H9 (cell line): ENCODE measurements around the gene CDR2L. TPM values are rescaled to one million over a fixed set of nuclear protein-coding genes. Genes with fewer than 3 reads are reported as not detected.

Experiments used
- DNase-seq: peaks from one replicate; pipeline ENCODE4 v3.0.0-alpha.2; 2017
- H2AFZ ChIP-seq: one replicate; pipeline ENCODE4 v1.6.1; 2013; ENCODE audit warnings: mild to moderate bottlenecking, low read length, control low read depth, moderate library complexity
- H2AK5ac ChIP-seq: 2 replicates; pipeline ENCODE4 v1.6.1; 2013; ENCODE audit warnings: low read length, control low read depth, mixed read lengths; ENCODE audit not compliant: insufficient read length
- H2BK120ac ChIP-seq: one replicate; pipeline ENCODE4 v1.6.1; 2013; ENCODE audit warnings: low read depth, mild to moderate bottlenecking, low read length, control low read depth, inconsistent platforms; ENCODE audit not compliant: poor library complexity, severe bottlenecking
- H2BK12ac ChIP-seq: 2 replicates; pipeline ENCODE4 v1.6.1; 2013; ENCODE audit warnings: low read length, control low read depth, mixed read lengths, low read depth; ENCODE audit not compliant: insufficient read length
- H2BK15ac ChIP-seq: 2 replicates; pipeline ENCODE4 v1.6.1; 2013; ENCODE audit warnings: low read depth, low read length, control low read depth
- H2BK20ac ChIP-seq: one replicate; pipeline ENCODE4 v1.6.1; 2013; ENCODE audit warnings: low read depth, mild to moderate bottlenecking, low read length, control low read depth, inconsistent platforms; ENCODE audit not compliant: poor library complexity, severe bottlenecking
- H2BK5ac ChIP-seq: 2 replicates; pipeline ENCODE4 v1.6.1; 2013; ENCODE audit warnings: low read length, control low read depth, mixed read lengths; ENCODE audit not compliant: insufficient read length
- H3K14ac ChIP-seq: 2 replicates; pipeline ENCODE4 v1.6.1; 2013; ENCODE audit warnings: low read length, control low read depth; ENCODE audit not compliant: insufficient read depth
- H3K18ac ChIP-seq: 2 replicates; pipeline ENCODE4 v1.6.1; 2013; ENCODE audit warnings: low read depth, mild to moderate bottlenecking, mixed read lengths, low read length, control low read depth; ENCODE audit not compliant: insufficient read length
- H3K23ac ChIP-seq: 2 replicates; pipeline ENCODE4 v1.6.1; 2013; ENCODE audit warnings: low read length, control low read depth, mixed read lengths, low read depth; ENCODE audit not compliant: insufficient read length
- H3K23me2 ChIP-seq: 2 replicates; pipeline ENCODE4 v1.6.1; 2013; ENCODE audit warnings: low read depth, mild to moderate bottlenecking, mixed read lengths, low read length, control low read depth; ENCODE audit not compliant: insufficient read length, poor library complexity, severe bottlenecking
- H3K27ac ChIP-seq: 2 replicates; pipeline ENCODE4 v1.5.1; 2013; ENCODE audit warnings: low read length, control low read depth, mixed read lengths, low read depth; ENCODE audit not compliant: insufficient read length
- H3K27me3 ChIP-seq: 2 replicates; pipeline ENCODE4 v1.6.1; 2013; ENCODE audit warnings: low read length, control low read depth, inconsistent platforms; ENCODE audit not compliant: insufficient read depth
- H3K4ac ChIP-seq: 2 replicates; pipeline ENCODE4 v1.6.1; 2013; ENCODE audit warnings: low read depth, mild to moderate bottlenecking, control low read depth, inconsistent platforms, low read length, moderate library complexity
- H3K4me1 ChIP-seq: 2 replicates; pipeline ENCODE4 v1.6.1; 2013; ENCODE audit warnings: low read length, control low read depth, inconsistent platforms; ENCODE audit not compliant: insufficient read depth
- H3K4me2 ChIP-seq: 2 replicates; pipeline ENCODE4 v1.6.1; 2013; ENCODE audit warnings: low read length, control low read depth, mixed read lengths; ENCODE audit not compliant: insufficient read length, insufficient read depth
- H3K56ac ChIP-seq: 2 replicates; pipeline ENCODE4 v1.6.1; 2013; ENCODE audit warnings: low read depth, mild to moderate bottlenecking, mixed read lengths, low read length, control low read depth; ENCODE audit not compliant: insufficient read length
- H3K79me1 ChIP-seq: 2 replicates; pipeline ENCODE4 v1.6.1; 2013; ENCODE audit warnings: low read depth, mild to moderate bottlenecking, moderate library complexity, low read length, control low read depth, inconsistent platforms; ENCODE audit not compliant: insufficient read depth, poor library complexity, severe bottlenecking
- H3K79me2 ChIP-seq: 2 replicates; pipeline ENCODE4 v1.6.1; 2013; ENCODE audit warnings: low read length, control low read depth, inconsistent platforms; ENCODE audit not compliant: insufficient read depth
- H3K9ac ChIP-seq: 2 replicates; pipeline ENCODE4 v1.6.1; 2013; ENCODE audit warnings: low read length, control low read depth, mixed read lengths; ENCODE audit not compliant: insufficient read length; ENCODE audit errors: extremely low read depth
- H3K9me3 ChIP-seq: one replicate; pipeline ENCODE4 v1.6.1; 2013; ENCODE audit warnings: low read depth, low read length, inconsistent platforms; ENCODE audit not compliant: control insufficient read depth
- H3T11ph ChIP-seq: one replicate; pipeline ENCODE4 v1.6.1; 2013; ENCODE audit warnings: mild to moderate bottlenecking, low read length, control low read depth, inconsistent platforms
- H4K20me1 ChIP-seq: one replicate; pipeline ENCODE4 v1.6.1; 2013; ENCODE audit not compliant: control insufficient read depth, insufficient read length, insufficient read depth
- H4K5ac ChIP-seq: 2 replicates; pipeline ENCODE4 v1.6.1; 2013; ENCODE audit warnings: low read depth, mild to moderate bottlenecking, mixed read lengths, low read length, control low read depth; ENCODE audit not compliant: insufficient read length
- H4K8ac ChIP-seq: replicated peaks from 2 replicates; pipeline ENCODE4 v1.6.1; 2013; ENCODE audit warnings: low read length, control low read depth, mixed read lengths, low read depth; ENCODE audit not compliant: insufficient read length
- H4K91ac ChIP-seq: 2 replicates; pipeline ENCODE4 v1.6.1; 2013; ENCODE audit warnings: low read depth, mild to moderate bottlenecking, moderate library complexity, mixed read lengths, low read length, control low read depth; ENCODE audit not compliant: insufficient read length
- H3K27ac Mint-ChIP-seq, 3 experiments: 2 replicates in 2 of 3; 3 replicates in 1 of 3; pipeline ENCODE4 v1.8.0; 2020 to 2021; ENCODE audit warnings: mixed read lengths in 3 of 3, mild to moderate bottlenecking in 1 of 3, moderate library complexity in 1 of 3
- H3K27me3 Mint-ChIP-seq: 2 replicates; pipeline ENCODE4 v1.8.0; 2021; ENCODE audit warnings: low read depth, mild to moderate bottlenecking, moderate library complexity, mixed read lengths
- H3K36me3 Mint-ChIP-seq, 3 experiments: 2 replicates in 2 of 3; 3 replicates in 1 of 3; pipeline ENCODE4 v1.8.0; 2020 to 2021; ENCODE audit warnings: low read depth in 3 of 3, mixed read lengths in 3 of 3; ENCODE audit not compliant: insufficient read depth in 1 of 3
- H3K4me1 Mint-ChIP-seq, 2 experiments: 2 replicates each; pipeline ENCODE4 v1.8.0; 2020; ENCODE audit warnings: mixed read lengths in 2 of 2
- H3K4me3 Mint-ChIP-seq, 2 experiments: 2 replicates in 1 of 2; 3 replicates in 1 of 2; pipeline ENCODE4 v1.8.0; 2020 to 2021; ENCODE audit warnings: mild to moderate bottlenecking in 2 of 2, mixed read lengths in 2 of 2, moderate library complexity in 1 of 2
- H3K9me3 Mint-ChIP-seq, 2 experiments: 2 replicates in 1 of 2; 3 replicates in 1 of 2; pipeline ENCODE4 v1.8.0; 2020; ENCODE audit warnings: mild to moderate bottlenecking in 2 of 2, mixed read lengths in 2 of 2, moderate library complexity in 1 of 2
- CTCF ChIP-seq: fragments of 200-600 bp; sonication (generic); conservative IDR thresholded peaks from 3 replicates; pipeline ENCODE4 v1.8.0; 2021; ENCODE audit warnings: antibody characterized with exemption, mild to moderate bottlenecking
- WGBS: extraction: QIAGEN DNeasy Blood & Tissue Kit; methylation state at CpG from one replicate; pipeline ENCODE4 v1.1.7; 2013; ENCODE audit warnings: missing lambda C conversion rate, low lambda C conversion rate, mixed read lengths; ENCODE audit not compliant: insufficient read length; ENCODE audit errors: extremely low coverage; 5-methylcytosine and 5-hydroxymethylcytosine counted together
- total RNA-seq: library from RNA; stranded (reverse); gene quantifications from 2 replicates; pipeline ENCODE4 v1.2.1, GENCODE V29; 2021

CDR2L gene
- total RNA-seq, 1 experiment from 2014 or later = 23.3 TPM

GRCh38 chr17:74970395-74970794 lies 17.0 kb upstream of the CDR2L start:
- no peak overlapping the region for H3K18ac ChIP-seq
- H4K8ac ChIP-seq = no peak overlapping the region
- no peaks in the 10 kb centered on the region for H3K79me2 ChIP-seq
- H2BK15ac ChIP-seq = no peak overlapping the region
- no peak overlapping the region for H4K5ac ChIP-seq
- no peak overlapping the region for H2AFZ ChIP-seq
- H3K27me3 ChIP-seq = peaks cover 19% of the 10 kb centered on the region
- H4K91ac ChIP-seq = no peak overlapping the region
- no peak overlapping the region for H3K4ac ChIP-seq
- no peak overlapping the region for H3K4me2 ChIP-seq
- no peak overlapping the region for H3K23ac ChIP-seq
- H3K14ac ChIP-seq = no peak overlapping the region
- no peak overlapping the region for H3K56ac ChIP-seq
- no peak overlapping the region for H2AK5ac ChIP-seq
- no peak overlapping the region for H2BK5ac ChIP-seq
- no CpG with 5 or more reads among the region's 3 CpGs for WGBS
- H2BK20ac ChIP-seq = no peak overlapping the region
- Mint-ChIP-seq H3K9me3 (peaks cover 0 to 2% of the 10 kb centered on the region in 2 experiments; a peak in 1 of 5 replicates), H3K4me3 (peak overlapping the region in 1 of 2 experiments; percentile 63; a peak in 1 of 5 replicates), H3K27me3 (peaks cover 50% of the 10 kb centered on the region), H3K36me3 (no peaks in the 10 kb centered on the region), H3K27ac (no peak overlapping the region), H3K4me1 (peaks cover 10 to 19% of the 10 kb centered on the region in 2 experiments)
- H3K79me1 ChIP-seq = no peaks in the 10 kb centered on the region
- no peaks in the 10 kb centered on the region for H4K20me1 ChIP-seq
- no peak overlapping the region for H3K9ac ChIP-seq
- H3K23me2 ChIP-seq = peaks cover 8% of the 10 kb centered on the region
- H3K27ac ChIP-seq = no peak overlapping the region
- no peaks in the 10 kb centered on the region for H3K9me3 ChIP-seq
- H2BK120ac ChIP-seq = no peak overlapping the region
- DNase-seq = no peak
- no peak overlapping the region for H3T11ph ChIP-seq
- no peak for TF ChIP-seq CTCF
- no peaks in the 10 kb centered on the region; the same call in 1 of the 2 replicates for H3K4me1 ChIP-seq
- H2BK12ac ChIP-seq = no peak overlapping the region
